ENCODE measurements around the gene ZDHHC4. TPM values are rescaled to one million over a fixed set of nuclear protein-coding genes. Genes with fewer than 3 reads are reported as not detected.

The ZDHHC4 gene
- total and polyA plus RNA-seq, 10 of the 15 experiments (the other 5 are each of a cell fraction or from before 2014, with no cell fraction given): 30.6 to 74.3 (median 35.8) TPM

- Histone ChIP-seq H3K9ac (ENCODE audit: control insufficient read depth, insufficient read depth, low read length) (no peak overlapping the region), H3K79me2 (ENCODE audit: control insufficient read depth, insufficient read depth, low read length) (no peaks in the 10 kb centered on the region), H3K4me2 (ENCODE audit: control insufficient read depth, insufficient read depth) (no peak overlapping the region), H3K4me1 (ENCODE audit: control insufficient read depth, insufficient read depth, low read length) (no peaks in the 10 kb centered on the region; the same call in 1 of the 2 replicates), H3K4me3 (no peak overlapping the region), H3K27ac (ENCODE audit: control insufficient read depth, insufficient read depth) (no peak overlapping the region), H3K36me3 (ENCODE audit: control insufficient read depth in 2 of 2, insufficient read depth in 2 of 2, low read length in 1 of 2) (peaks cover 3 to 4% of the 10 kb centered on the region in 2 experiments; a peak in 3 of 4 replicates), H3K9me3 (replicated peaks; ENCODE audit: control insufficient read depth, insufficient read depth, low read length) (no peaks in the 10 kb centered on the region), H4K20me1 (ENCODE audit: control insufficient read depth, insufficient read depth) (no peaks in the 10 kb centered on the region), H3K27me3 (replicated peaks in 1 of 2; ENCODE audit: control insufficient read depth in 2 of 2, insufficient read depth in 2 of 2, low read length in 1 of 2) (no peaks in the 10 kb centered on the region), H2AFZ (ENCODE audit: control insufficient read depth, low read depth, low read length) (no peak overlapping the region)
- BruUV-seq (replicated peaks): no TSS peak
- ChIA-PET SMC1A (ENCODE audit: uncharacterized antibody, unreplicated experiment) (interaction anchor here (0.6 kb wide), 1 partner anchor 855 kb away, joined by 3 read pairs; no protein-coding TSS in a partner anchor), CTCF (interaction anchor here (1.1 kb wide), 1 partner anchor 97 kb away, joined by 3 read pairs; no protein-coding TSS in a partner anchor), RAD21 (ENCODE audit: unreplicated experiment) (interaction anchor here (0.7 kb wide), 1 partner anchor 16 kb away, joined by 3 read pairs; no protein-coding TSS in a partner anchor), POLR2A (interaction anchor here (1.2 kb wide), 1 partner anchor 28 kb away, joined by 8 read pairs; no protein-coding TSS in a partner anchor)
- in situ Hi-C loops (cut with MboI): no loop called here
- 97% methylated on average over 18 of the region's 27 CpGs for WGBS (ENCODE audit: insufficient coverage, insufficient replicate concordance, low lambda C conversion rate, missing lambda C conversion rate)
- intact Hi-C loops (cut with micrococcal nuclease; ENCODE audit: unreplicated experiment): no loop called here
- no peak for FAIRE-seq
- TF ChIP-seq STAT1 (conservative IDR thresholded peaks at IDR 0.05): no peak
- TF ChIP-seq SMAD1 (IDR thresholded peaks at IDR 0.05; ENCODE audit: low read depth, partially characterized antibody): no peak
- TF ChIP-seq FOS (IDR thresholded peaks at IDR 0.05; ENCODE audit: borderline replicate concordance, extremely low read depth, insufficient read length): no peak
- TF ChIP-seq ZNF274 (IDR thresholded peaks at IDR 0.05; ENCODE audit: insufficient read depth, insufficient read length): no peak
- TF ChIP-seq, protein P1, sequence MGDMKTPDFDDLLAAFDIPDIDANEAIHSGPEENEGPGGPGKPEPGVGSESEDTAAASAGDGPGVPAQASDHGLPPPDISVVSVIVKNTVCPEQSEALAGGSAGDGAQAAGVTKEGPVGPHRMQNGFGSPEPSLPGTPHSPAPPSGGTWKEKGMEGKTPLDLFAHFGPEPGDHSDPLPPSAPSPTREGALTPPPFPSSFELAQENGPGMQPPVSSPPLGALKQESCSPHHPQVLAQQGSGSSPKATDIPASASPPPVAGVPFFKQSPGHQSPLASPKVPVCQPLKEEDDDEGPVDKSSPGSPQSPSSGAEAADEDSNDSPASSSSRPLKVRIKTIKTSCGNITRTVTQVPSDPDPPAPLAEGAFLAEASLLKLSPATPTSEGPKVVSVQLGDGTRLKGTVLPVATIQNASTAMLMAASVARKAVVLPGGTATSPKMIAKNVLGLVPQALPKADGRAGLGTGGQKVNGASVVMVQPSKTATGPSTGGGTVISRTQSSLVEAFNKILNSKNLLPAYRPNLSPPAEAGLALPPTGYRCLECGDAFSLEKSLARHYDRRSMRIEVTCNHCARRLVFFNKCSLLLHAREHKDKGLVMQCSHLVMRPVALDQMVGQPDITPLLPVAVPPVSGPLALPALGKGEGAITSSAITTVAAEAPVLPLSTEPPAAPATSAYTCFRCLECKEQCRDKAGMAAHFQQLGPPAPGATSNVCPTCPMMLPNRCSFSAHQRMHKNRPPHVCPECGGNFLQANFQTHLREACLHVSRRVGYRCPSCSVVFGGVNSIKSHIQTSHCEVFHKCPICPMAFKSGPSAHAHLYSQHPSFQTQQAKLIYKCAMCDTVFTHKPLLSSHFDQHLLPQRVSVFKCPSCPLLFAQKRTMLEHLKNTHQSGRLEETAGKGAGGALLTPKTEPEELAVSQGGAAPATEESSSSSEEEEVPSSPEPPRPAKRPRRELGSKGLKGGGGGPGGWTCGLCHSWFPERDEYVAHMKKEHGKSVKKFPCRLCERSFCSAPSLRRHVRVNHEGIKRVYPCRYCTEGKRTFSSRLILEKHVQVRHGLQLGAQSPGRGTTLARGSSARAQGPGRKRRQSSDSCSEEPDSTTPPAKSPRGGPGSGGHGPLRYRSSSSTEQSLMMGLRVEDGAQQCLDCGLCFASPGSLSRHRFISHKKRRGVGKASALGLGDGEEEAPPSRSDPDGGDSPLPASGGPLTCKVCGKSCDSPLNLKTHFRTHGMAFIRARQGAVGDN (IDR thresholded peaks at IDR 0.05): no peak
- no peak for ATAC-seq
- no peak for DNase-seq (ENCODE audit: low read depth, low spot score)
Measured at GRCh38 chr7:6608081-6608480, 30.8 kb downstream of the ZDHHC4 start.
